Measurements from ENCODE around the gene NALCN.

The NALCN gene

DNA sequence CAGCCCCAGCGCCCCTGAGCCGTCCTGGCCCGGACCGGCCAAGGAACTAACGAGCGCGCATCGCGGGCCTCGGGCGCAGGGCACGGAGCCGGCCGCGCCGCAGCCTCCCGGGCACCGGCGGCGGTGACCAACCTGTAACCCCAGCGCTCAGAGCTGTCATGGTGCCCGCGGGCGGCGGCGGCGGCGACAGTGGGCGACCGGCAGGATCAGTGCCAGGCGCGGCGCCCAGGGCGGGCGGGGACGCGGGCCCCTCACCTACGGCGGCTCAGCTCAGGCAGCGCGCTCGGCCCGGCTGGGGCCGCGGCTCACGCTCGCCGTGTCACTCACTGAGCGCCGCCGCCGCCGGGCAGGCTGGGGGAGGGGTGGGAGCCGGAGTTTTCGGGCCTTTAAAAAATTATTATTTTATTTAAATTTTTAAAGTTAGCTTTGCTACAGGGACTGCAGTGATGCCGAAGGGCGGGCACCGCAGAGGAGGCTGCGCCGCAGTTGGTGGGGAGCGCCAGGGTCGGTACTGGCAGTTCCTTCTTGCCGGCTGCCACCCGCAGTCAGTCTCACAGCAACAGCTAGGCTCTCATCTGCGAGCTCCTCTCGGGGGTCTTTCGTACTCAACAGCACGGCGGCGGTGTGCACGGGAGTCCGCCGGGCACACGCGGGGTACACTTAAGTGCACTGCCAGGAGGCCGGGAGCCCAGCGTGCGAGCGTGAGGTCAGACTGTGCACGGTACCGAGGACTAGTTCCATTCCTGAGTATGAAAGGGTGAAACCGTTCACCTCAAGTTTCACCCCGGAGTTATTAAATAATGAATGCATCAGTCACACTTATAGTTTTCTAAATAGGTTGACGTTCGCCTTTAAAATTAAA, at the start of gene NALCN:
NALCN (minus strand) TSS at position 328 of the 862 bp plus-strand sequence. CDS start 17,382 bp downstream, outside the sequence.
- H3K4me3 ChIP-seq (ENCODE audit: low read length): peak within 1 kb of the TSS; percentile 67

GRCh38 chr13:101465877-101466276, 49.6 kb upstream of the NALCN start:
- Histone ChIP-seq H3K4me3 (ENCODE audit: low read length) (no peak overlapping the region), H3K27ac (ENCODE audit: low read length) (no peak overlapping the region), H3K9me3 (ENCODE audit: control insufficient read depth, low read depth, low read length) (no peaks in the 10 kb centered on the region), H3K36me3 (ENCODE audit: control insufficient read depth, low read depth, low read length) (no peaks in the 10 kb centered on the region), H3K4me1 (ENCODE audit: control insufficient read depth, low read depth, low read length) (no peaks in the 10 kb centered on the region), H3K9ac (ENCODE audit: low read length) (no peak overlapping the region), H3K27me3 (ENCODE audit: control insufficient read depth, insufficient read depth, low read length) (no peaks in the 10 kb centered on the region)

More for the DNA sequence above, at the start of gene NALCN:
- Histone ChIP-seq H3K4me1 (ENCODE audit: control insufficient read depth, low read depth, low read length) (no peaks in the 10 kb centered on the region), H3K27ac (ENCODE audit: low read length) (no peak within 1 kb of the TSS), H3K36me3 (ENCODE audit: control insufficient read depth, low read depth, low read length) (no peaks in the 10 kb centered on the region), H3K27me3 (ENCODE audit: control insufficient read depth, insufficient read depth, low read length) (peaks cover 37% of the 10 kb centered on the region), H3K9me3 (ENCODE audit: control insufficient read depth, low read depth, low read length) (no peaks in the 10 kb centered on the region), H3K9ac (ENCODE audit: low read length) (no peak within 1 kb of the TSS)

DNA sequence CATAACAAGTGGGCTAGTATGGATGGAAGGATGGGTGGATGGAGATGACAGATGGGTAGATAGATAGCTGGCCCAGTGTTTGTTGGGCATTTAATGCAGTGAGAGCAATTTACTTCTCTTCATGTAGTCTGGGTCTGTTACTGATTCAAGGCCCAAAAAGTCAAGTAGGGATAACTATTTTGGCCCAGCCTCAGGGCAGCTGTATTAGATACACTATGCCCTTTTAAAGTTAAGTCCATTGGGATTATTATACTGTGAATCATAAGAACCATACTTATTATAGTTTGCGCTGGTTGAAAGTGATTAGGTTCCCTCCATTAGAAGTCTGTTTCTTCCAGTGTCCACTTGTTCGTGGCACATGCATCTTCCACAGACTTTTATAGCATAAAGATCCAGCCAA, 40.9 kb upstream of the NALCN start:
- Histone ChIP-seq H3K36me3 (ENCODE audit: control insufficient read depth, low read depth, low read length) (no peaks in the 10 kb centered on the region), H3K9ac (ENCODE audit: low read length) (no peak overlapping the region), H3K4me1 (ENCODE audit: control insufficient read depth, low read depth, low read length) (no peaks in the 10 kb centered on the region), H3K9me3 (ENCODE audit: control insufficient read depth, low read depth, low read length) (no peaks in the 10 kb centered on the region), H3K4me3 (ENCODE audit: low read length) (no peak overlapping the region), H3K27me3 (ENCODE audit: control insufficient read depth, insufficient read depth, low read length) (no peaks in the 10 kb centered on the region), H3K27ac (ENCODE audit: low read length) (no peak overlapping the region)

GRCh38 chr13:101455863-101456262, 39.6 kb upstream of the NALCN start:
- no peaks in the 10 kb centered on the region for H3K9me3 ChIP-seq (ENCODE audit: control insufficient read depth, low read depth, low read length)
- H3K27me3 ChIP-seq (ENCODE audit: control insufficient read depth, insufficient read depth, low read length): no peaks in the 10 kb centered on the region
- no peaks in the 10 kb centered on the region for H3K36me3 ChIP-seq (ENCODE audit: control insufficient read depth, low read depth, low read length)
- peaks cover 2% of the 10 kb centered on the region for H3K4me1 ChIP-seq (ENCODE audit: control insufficient read depth, low read depth, low read length)
- H3K27ac ChIP-seq (ENCODE audit: low read length): no peak overlapping the region
- no peak overlapping the region for H3K9ac ChIP-seq (ENCODE audit: low read length)
- no peak overlapping the region for H3K4me3 ChIP-seq (ENCODE audit: low read length)

- Histone ChIP-seq H3K4me1 (ENCODE audit: control insufficient read depth, low read depth, low read length) (peaks cover 11% of the 10 kb centered on the region), H3K27ac (ENCODE audit: low read length) (no peak overlapping the region), H3K36me3 (ENCODE audit: control insufficient read depth, low read depth, low read length) (no peaks in the 10 kb centered on the region), H3K4me3 (ENCODE audit: low read length) (no peak overlapping the region), H3K9ac (ENCODE audit: low read length) (no peak overlapping the region), H3K27me3 (ENCODE audit: control insufficient read depth, insufficient read depth, low read length) (no peaks in the 10 kb centered on the region), H3K9me3 (ENCODE audit: control insufficient read depth, low read depth, low read length) (no peaks in the 10 kb centered on the region)
Measured at GRCh38 chr13:101454767-101455166, 38.5 kb upstream of the NALCN start.

DNA sequence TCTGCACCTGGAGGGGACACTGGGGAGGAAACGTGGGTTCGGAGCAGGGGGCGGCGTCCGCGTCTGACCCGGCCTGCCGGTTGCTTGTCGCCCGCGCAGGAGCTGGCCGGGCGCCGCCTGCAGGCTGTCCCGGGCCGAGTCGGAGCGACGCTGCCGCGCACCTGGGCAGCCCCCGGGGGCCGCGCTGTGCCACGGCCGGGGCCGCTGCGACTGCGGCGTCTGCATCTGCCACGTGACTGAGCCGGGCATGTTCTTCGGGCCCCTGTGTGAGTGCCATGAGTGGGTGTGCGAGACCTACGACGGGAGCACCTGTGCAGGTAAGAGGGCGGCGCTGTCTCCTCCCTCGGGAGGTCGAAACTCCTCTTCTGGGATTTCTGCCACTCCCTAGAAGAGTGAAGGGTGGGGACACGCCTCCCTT, 37.5 kb upstream of the NALCN start:
- Histone ChIP-seq H3K27me3 (ENCODE audit: control insufficient read depth, insufficient read depth, low read length) (no peaks in the 10 kb centered on the region), H3K9me3 (ENCODE audit: control insufficient read depth, low read depth, low read length) (no peaks in the 10 kb centered on the region), H3K36me3 (ENCODE audit: control insufficient read depth, low read depth, low read length) (no peaks in the 10 kb centered on the region), H3K27ac (ENCODE audit: low read length) (no peak overlapping the region), H3K9ac (ENCODE audit: low read length) (no peak overlapping the region), H3K4me1 (ENCODE audit: control insufficient read depth, low read depth, low read length) (peaks cover 12% of the 10 kb centered on the region), H3K4me3 (ENCODE audit: low read length) (no peak overlapping the region)

DNA sequence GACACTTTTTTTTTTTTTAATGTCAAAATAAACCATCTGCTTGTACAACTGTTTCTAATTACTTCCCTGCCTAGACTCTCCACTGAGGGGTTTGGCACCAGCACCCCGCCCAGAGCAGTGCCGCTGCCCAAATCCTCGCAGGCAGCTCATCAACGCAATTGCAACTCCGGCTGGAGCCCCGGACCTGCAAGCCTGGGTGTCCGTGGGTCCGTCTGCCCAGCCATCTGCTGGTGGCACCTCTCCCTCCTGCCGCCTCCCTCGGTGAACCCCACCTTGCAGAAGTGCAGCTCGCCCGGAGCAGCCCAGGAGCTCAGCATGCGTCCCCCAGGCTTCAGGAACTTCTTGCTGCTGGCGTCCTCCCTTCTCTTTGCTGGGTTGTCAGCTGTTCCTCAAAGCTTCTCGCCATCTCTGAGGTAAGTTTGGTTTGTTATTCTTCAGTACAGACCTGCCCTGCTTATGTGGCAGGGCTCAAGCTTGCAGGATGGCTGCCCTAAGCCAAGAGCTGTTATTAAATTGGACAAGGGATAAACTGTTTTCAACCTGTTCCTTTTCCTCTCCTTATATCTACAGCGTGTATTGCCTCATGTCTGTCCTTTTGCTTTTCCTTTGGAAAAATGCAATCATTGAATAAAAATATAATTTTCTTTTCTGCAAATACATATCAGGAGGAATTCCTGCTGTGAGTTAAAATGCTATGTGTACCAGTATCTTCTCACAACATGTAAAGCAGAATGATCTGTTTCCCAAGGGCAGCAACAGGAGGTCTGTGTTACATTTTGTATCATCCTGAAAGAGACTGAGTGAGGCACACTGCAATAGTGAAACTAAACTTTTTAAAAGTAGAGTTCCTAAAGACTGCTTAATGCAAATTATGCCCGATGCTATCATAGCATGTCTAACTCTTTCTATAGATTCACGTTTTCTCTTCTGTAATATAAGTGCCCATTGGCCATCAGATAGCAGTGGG, 36.5 kb upstream of the NALCN start, which contains the start of gene ITGBL1:
ITGBL1 (plus strand) TSS at position 157 of the 967 bp plus-strand sequence; CDS start at position 316, 159 bp downstream.
- Histone ChIP-seq H3K4me1 (ENCODE audit: control insufficient read depth, low read depth, low read length) (peaks cover 12% of the 10 kb centered on the region), H3K9me3 (ENCODE audit: control insufficient read depth, low read depth, low read length) (no peaks in the 10 kb centered on the region), H3K27ac (ENCODE audit: low read length) (no peak within 1 kb of the TSS), H3K36me3 (ENCODE audit: control insufficient read depth, low read depth, low read length) (no peaks in the 10 kb centered on the region), H3K9ac (ENCODE audit: low read length) (no peak within 1 kb of the TSS), H3K27me3 (ENCODE audit: control insufficient read depth, insufficient read depth, low read length) (no peaks in the 10 kb centered on the region), H3K4me3 (ENCODE audit: low read length) (no peak within 1 kb of the TSS)

- H3K36me3 ChIP-seq (ENCODE audit: control insufficient read depth, low read depth, low read length): no peaks in the 10 kb centered on the region
- H3K4me1 ChIP-seq (ENCODE audit: control insufficient read depth, low read depth, low read length): peaks cover 12% of the 10 kb centered on the region
- H3K9ac ChIP-seq (ENCODE audit: low read length): no peak overlapping the region
- no peak overlapping the region for H3K27ac ChIP-seq (ENCODE audit: low read length)
- no peak overlapping the region for H3K4me3 ChIP-seq (ENCODE audit: low read length)
- no peaks in the 10 kb centered on the region for H3K27me3 ChIP-seq (ENCODE audit: control insufficient read depth, insufficient read depth, low read length)
- H3K9me3 ChIP-seq (ENCODE audit: control insufficient read depth, low read depth, low read length): no peaks in the 10 kb centered on the region
Measured at GRCh38 chr13:101451641-101452040, 35.3 kb upstream of the NALCN start.

DNA sequence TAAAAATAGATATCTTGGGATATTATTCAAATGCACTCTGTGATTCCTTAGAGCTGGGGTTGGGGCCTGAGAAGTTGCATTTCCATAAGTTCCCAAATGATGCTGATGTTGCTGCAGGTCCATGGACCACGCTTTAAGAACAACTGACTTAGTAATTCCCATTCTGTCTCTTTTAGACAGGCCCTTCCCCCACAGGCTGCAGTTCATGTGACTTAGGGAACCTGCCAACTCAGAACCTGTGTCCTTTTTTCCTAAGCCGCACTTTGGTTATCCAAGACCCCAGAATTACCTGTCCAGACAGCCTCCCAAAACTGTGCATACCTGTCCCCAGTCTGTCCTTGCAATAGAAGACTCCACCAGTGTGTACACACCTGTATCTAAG, 34.4 kb upstream of the NALCN start:
- Histone ChIP-seq H3K9me3 (ENCODE audit: control insufficient read depth, low read depth, low read length) (no peaks in the 10 kb centered on the region), H3K9ac (ENCODE audit: low read length) (no peak overlapping the region), H3K36me3 (ENCODE audit: control insufficient read depth, low read depth, low read length) (no peaks in the 10 kb centered on the region), H3K4me3 (ENCODE audit: low read length) (no peak overlapping the region), H3K4me1 (ENCODE audit: control insufficient read depth, low read depth, low read length) (peaks cover 12% of the 10 kb centered on the region), H3K27ac (ENCODE audit: low read length) (no peak overlapping the region), H3K27me3 (ENCODE audit: control insufficient read depth, insufficient read depth, low read length) (no peaks in the 10 kb centered on the region)

- Histone ChIP-seq H3K36me3 (ENCODE audit: control insufficient read depth, low read depth, low read length) (no peaks in the 10 kb centered on the region), H3K27me3 (ENCODE audit: control insufficient read depth, insufficient read depth, low read length) (no peaks in the 10 kb centered on the region), H3K4me3 (ENCODE audit: low read length) (no peak overlapping the region), H3K9me3 (ENCODE audit: control insufficient read depth, low read depth, low read length) (no peaks in the 10 kb centered on the region), H3K4me1 (ENCODE audit: control insufficient read depth, low read depth, low read length) (peaks cover 12% of the 10 kb centered on the region), H3K27ac (ENCODE audit: low read length) (no peak overlapping the region), H3K9ac (ENCODE audit: low read length) (no peak overlapping the region)
Measured at GRCh38 chr13:101449790-101450748, 33.8 kb upstream of the NALCN start.

Measured in iPS-18a (cell line).